Upper lobe of left lung (tissue), 4 donors: ENCODE data around the gene DNPEP.
A peak's percentile ranks its signal among the peaks of the same experiment; 100 is the strongest.

ENCODE experiments used
- POLR2AphosphoS5 ChIP-seq, 2 donors: sonication (generic); formaldehyde crosslinking; IDR thresholded peaks; one replicate each; pipeline ENCODE4 v1.5.1; 2017; ENCODE audit warnings: antibody characterized with exemption in 2 of 2
- TF ChIP-seq, protein P1 (sequence below), 6 experiments: fragments of 450-650 bp in 4 of 6; fragments of 200-600 bp in 2 of 6; sonication (generic) in 2 of 6; IDR thresholded peaks; one replicate each; pipeline ENCODE4 v1.5.1; 2016 to 2019; ENCODE audit warnings: antibody characterized with exemption in 6 of 6

DNA sequence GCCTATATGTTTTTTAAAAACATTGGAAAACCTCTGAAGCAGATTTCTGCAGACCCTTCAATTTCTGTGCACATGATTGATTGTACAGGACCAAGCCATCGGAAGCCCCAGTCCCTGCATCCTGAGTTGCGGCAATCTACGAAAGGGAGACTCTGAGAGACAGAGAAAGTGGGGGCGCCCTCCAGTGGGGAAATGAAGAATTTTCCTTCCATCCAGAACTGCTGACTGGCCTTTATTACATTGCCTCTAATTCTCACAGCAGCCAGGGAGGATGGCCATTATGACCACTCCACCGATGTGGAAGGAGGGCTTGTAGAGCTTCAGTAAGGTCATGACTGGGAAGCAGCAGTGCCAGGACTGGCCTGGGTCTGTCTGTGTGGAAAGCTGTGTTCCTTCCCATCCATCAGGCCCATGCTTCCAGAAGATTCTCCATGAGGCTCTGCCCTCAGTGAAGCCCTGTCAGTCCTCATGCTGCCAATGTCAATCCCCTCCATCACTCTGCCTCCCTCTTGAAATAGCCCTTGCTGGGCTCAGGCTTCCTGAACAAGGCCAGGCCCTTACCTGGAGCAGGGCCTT is 35.2 kb downstream of the DNPEP start:
- TF ChIP-seq, protein P1, sequence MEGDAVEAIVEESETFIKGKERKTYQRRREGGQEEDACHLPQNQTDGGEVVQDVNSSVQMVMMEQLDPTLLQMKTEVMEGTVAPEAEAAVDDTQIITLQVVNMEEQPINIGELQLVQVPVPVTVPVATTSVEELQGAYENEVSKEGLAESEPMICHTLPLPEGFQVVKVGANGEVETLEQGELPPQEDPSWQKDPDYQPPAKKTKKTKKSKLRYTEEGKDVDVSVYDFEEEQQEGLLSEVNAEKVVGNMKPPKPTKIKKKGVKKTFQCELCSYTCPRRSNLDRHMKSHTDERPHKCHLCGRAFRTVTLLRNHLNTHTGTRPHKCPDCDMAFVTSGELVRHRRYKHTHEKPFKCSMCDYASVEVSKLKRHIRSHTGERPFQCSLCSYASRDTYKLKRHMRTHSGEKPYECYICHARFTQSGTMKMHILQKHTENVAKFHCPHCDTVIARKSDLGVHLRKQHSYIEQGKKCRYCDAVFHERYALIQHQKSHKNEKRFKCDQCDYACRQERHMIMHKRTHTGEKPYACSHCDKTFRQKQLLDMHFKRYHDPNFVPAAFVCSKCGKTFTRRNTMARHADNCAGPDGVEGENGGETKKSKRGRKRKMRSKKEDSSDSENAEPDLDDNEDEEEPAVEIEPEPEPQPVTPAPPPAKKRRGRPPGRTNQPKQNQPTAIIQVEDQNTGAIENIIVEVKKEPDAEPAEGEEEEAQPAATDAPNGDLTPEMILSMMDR (IDR thresholded peaks at IDR 0.05) = peak; percentile 43 to 63 (median 47)
- no peak for TF ChIP-seq POLR2AphosphoS5 (IDR thresholded peaks at IDR 0.05)
